Left cardiac atrium (tissue), 4 donors: ENCODE results near the gene ARMH1. TPM values are rescaled to one million over a fixed set of nuclear protein-coding genes. Genes with fewer than 3 reads are reported as not detected.

Source experiments
- ATAC-seq, 2 donors: fragments of 200-7000 bp; cut with Tn5 transposase; one replicate each; pipeline ENCODE4 v1.9.1; 2020; ENCODE audit warnings: mild to moderate bottlenecking in 2 of 2, moderate library complexity in 2 of 2
- DNase-seq: peaks from one replicate; pipeline ENCODE4 v3.0.0-alpha.2; 2020
- intact Hi-C, 2 donors: fragments of 100-400 bp; cut with DNase I; formaldehyde crosslinking; loops; one replicate each; pipeline versions ENCODE4 v1.14.1 to v1.15.1; 2022 to 2023
- long read RNA-seq: library from polyadenylated mRNA; unstranded; transcript quantifications from one replicate; pipeline ENCODE4 v2.0.0, GENCODE V29; 2021
- total RNA-seq, 2 donors: library from RNA; stranded (reverse); fragmentation: NEBNext Ultra II Directional; extraction: Animal tissue kit (Norgen Biotek cat#: 25700); gene quantifications; one replicate each; pipeline ENCODE4 v1.2.1, GENCODE V29; 2021
- donor health status: DM: no; HTN: yes; CAD: no.
- donor health status: DM: no; HTN: yes; CAD: no; lungs with severe emphysema.
- donor health status: DM: yes; HTN: yes; CAD: no.
- donor health status: Dilated cardiomyopathy.

The ARMH1 gene
- total RNA-seq, result 1 to 10 TPM in 1 of 2 donors, under 1 TPM in 1; 0.16 to 1.2 TPM
- long read RNA-seq, result 0 reads

DNA sequence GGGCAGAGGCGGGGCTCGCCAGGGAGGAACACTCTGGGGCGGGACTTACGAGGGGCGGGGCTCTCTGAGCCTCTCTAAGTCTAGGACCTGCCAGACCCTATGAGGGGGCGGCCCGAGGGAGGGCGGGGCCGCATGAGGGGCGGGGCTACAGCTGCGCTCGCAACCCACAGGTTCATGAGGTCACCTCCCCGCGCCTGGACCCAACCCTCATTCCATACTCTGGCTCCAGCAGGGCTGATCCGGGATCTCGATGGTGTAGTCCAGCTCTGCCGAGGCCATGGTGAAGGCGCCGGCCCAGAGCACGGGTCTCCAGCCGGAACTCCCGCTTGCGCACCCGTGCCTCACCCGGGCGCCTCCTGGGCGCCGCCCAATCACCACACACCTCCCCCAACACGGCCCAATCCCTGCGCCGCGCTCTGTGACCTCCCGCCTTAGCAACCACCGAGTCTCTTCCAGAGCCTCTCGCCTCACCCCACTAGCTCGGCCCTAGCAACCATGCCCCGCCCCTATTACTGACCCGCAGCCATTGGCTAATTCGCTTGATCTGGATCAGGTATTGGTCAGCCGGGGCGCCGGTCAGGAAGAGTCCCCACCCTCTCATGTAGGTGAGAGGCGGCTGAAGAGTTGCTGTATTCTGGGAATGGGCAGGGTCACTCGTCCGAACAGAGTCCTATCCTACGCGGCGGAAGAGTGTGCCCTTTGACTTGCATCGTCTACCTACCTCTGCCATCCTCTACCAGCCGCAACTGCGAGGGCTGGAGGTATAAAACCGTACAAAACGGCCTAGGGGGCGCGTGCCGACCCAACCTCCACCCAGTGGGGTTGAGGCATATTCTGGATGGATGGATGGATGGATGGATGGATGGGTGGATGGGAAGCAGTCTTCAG is at the start of gene ARMH1, which contains the start of gene TMEM53:
TSS of gene ARMH1 (plus strand) at position 602 of the 888 bp plus-strand sequence. CDS start 14,984 bp downstream, outside the sequence.
TSS of gene TMEM53 (minus strand) at position 369 of the 888 bp plus-strand sequence. CDS start at position 279, 90 bp downstream.
- ATAC-seq, result peak; percentile 98
- peak; percentile 100 for DNase-seq
- intact Hi-C loops, result no loop called here

DNA sequence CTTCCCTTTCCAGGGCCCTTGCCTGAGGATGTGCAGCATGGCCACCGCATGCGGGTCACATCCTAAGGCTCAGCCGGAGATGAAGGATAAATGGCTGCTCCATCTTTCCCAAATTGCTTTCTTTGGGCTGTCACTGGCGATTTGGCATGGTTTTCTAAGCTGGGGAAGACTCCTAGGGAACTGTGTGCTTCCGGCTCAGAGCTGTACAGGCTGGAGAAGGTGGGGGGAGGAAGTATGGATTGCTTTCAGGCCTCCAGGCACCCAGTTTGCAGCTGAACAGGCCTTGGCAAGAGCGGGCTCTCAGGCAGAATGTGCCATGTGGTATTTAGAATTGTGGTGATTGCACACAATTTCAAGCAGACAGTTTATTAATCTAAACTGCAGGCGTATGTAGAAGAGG is 49.2 kb upstream of the ARMH1 start:
- no peak for DNase-seq
- intact Hi-C loops, result no loop called here
- no peak for ATAC-seq

DNA sequence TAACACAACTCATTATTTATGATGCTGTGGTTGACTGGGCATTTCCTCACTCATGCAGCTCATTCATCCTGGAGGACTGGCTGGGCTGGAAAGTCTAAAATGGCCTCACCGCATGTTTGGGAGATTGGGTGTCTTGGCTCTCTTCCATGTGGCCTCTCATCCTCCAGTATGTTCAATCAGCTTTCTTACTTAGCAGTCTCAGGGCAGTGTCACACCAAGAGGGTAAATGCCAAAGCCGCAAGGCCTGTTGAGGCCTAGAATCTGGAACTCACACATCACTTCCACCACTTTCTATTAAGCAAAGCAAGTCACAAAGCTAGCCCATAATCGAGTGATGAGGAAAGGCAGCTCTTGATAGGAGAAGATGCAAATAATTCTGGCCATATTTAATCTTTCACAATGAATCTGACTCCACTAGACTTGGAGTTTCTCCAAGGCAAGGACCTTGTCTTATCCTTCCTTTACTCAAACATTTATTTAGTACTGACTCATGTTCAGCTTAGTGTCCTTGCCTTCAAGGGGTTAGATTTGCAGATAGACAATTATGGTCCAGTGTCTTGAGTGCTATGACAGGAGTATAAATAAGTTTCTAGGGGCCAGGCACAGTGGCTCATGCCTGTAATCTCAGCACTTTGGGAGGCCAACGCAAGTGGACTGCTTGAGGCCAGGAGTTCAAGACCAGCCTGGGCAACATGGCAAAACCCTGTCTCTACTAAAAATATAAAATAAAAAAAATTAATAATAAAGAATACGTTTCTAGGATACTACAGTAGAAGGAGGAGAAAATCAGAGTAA is 45.4 kb upstream of the ARMH1 start:
- intact Hi-C loops, result no loop called here
- ATAC-seq (no peak), DNase-seq (no peak)

DNA sequence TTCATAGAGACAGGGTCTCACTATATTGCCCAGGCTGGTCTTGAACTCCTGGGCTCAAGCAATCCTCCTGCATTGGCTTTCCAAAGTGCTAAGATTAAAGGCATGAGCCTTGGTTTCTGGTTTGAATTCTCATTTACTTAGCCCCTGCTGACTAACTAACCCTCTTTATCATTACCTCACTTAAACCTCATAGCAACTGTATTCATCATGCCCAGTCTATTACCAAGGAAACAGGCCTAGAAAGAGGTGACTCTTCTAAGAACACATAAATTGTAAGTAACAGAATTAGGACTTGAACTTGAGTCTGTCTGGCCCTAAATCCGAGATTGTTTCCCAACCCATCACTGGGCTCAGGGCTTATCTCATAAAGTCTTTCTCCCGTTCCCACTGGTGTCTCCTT is 44.4 kb upstream of the ARMH1 start:
- ATAC-seq (no peak), DNase-seq (no peak)
- intact Hi-C loops, result no loop called here

DNA sequence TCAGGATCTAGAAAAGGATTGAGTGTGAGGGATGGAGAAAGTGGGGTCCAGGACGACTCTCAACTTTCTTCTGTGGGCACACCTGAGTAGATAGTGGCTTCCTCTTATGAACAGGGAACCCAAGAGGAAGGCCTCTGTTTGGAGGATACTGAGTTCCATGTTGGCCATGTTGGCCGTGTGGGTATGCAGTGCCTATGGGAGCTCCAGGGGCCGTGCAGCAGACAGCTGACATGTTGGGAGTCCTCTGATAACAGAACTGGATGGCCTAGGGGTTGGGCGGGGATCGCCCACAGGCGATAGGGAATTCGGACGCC is 43.2 kb upstream of the ARMH1 start:
- ATAC-seq (no peak), DNase-seq (no peak)
- intact Hi-C loops, result no loop called here

DNA sequence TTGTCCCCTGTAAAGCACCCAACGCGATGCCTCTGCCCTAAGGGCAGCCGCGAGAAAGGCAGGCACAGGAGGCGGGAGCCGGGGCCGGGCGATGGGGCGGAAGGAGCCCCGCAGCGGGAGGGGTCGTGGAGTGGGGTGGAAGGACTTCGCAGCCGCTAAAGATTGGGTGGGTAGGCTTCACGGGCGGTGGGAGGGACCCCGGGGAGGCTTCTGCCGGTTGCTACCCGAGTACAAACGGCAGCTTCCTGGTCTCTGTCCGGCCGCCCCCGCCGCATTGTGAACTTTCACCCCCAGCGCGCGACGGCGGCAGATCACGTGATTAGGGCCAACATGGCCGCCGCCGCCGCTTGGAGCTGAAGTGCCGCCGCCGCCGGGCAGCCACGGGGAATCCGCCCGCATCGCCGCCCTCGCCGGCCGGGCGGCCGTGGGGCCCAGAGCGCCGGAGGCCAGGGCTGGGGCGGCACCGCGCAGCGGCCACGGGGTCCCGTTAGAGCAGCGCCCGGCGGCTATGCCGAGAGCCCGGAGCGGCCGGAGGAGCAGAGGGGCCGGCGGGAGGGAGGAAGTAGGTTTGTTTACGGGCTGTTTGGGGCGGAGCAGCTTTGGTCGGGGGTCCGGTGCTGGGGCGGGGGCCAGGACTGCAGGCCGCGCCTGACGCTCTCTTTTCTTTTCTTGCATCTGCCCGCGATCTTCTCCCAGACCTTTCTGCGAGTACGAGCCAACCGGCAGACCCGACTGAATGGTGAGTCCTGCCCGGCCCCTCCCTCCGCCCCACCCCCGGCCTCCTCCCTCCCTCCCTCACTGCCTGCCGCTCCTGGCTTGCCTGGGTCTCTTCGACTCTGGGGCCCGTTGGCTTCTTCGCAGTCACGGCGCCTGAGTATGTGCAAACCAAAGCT is 42.6 kb upstream of the ARMH1 start:
- intact Hi-C loops, result no loop called here
- DNase-seq (peak; percentile 93), ATAC-seq (peak; percentile 90 to 94)

DNA sequence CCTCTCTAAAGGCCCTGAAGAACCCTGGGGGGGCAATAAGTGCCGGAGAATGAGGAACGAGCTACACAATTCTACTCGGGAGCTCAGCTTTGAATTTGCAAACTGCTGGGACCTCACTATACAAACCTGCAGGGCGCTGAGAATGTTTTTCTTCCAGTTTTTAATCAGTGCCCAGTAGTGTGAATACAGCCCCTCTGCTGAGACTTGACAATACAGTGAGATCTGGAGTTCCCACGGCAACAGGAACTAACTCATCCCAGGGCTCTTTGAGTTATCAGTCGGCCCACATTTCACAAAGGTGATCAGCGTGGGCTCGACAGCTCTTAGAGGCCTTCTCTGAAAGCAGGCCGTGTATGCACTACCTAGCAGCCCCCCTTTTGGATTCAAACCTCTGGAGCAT is 41.9 kb upstream of the ARMH1 start:
- intact Hi-C loops, result no loop called here
- no peak for DNase-seq
- ATAC-seq, result peak in 1 of 2 donors; percentile 2

DNA sequence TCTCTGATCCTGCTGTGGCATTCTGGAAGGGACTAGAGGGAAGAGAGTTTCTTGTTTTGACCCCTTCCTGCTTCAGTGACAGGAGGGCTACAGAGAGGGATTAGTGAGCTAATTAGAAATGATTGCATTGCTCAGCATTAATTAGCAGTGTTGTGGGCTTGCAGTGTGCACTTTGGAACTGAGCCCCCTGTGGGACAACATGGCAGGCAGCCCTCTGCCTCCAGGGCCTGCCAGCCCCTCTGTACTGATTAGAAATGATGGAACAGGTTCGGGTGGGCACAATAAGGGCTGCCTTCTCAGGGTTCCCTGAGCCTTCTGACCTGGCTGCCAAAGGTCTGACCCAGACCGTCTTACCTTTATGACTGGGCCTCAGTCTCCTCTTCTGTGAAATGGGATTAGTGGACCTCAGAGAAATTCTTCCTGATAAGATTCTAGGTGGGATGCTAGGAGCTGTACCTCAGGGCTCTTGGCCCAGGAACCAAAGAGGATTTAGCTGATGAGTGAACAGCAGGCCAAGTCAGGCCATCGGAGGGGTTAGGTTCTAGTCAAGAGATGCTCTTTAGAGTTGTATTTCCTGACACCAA is 39.8 kb upstream of the ARMH1 start:
- ATAC-seq, result no peak
- no peak for DNase-seq
- intact Hi-C loops, result no loop called here

DNA sequence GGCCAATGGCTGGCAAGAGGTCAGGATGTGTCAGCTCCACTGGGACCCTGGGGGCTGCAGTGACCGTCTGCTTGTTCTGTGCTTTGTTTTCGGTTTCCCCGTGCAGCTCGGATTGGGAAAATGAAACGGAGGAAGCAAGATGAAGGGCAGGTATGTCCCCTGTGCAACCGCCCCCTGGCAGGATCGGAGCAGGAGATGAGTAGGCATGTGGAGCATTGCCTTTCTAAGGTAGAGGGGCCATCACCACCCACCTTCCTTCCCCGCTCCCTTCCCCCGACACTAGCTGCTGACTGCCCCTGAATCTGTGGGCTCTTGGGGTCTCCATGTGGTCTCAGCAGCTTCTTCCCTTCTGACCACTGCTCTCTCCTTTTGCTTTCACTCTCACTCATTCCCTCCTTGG is 39.1 kb upstream of the ARMH1 start:
- intact Hi-C loops, result no loop called here
- DNase-seq (no peak), ATAC-seq (no peak)

DNA sequence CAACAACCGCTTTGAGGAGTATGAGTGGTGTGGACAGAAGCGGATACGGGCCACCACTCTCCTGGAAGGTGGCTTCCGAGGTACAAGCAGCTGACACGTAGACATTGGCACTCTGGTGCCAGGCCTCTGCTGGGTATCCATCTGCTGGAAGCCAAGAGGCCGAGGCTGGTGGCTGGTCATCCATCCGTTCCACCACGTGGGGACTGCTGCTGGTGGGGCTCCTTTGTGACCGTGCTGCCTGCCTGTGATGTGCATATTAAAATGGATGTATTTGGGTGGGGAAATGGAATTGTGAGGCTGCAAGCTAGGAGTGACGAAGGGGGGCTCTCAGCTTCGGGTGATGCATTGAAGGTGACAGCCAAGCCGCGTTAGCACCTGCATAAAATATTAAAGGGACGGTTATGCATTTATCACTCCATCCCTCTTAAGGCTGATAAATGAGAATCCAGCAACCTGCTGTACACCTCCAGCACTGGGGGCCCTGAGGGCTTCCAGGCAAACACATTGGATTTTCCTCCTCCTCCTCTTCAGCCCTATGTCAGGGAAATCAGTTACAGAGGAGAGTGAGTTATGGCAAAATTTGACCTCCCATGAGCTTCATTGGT is 38.3 kb upstream of the ARMH1 start:
- intact Hi-C loops, result no loop called here
- DNase-seq, result no peak
- ATAC-seq, result no peak

DNA sequence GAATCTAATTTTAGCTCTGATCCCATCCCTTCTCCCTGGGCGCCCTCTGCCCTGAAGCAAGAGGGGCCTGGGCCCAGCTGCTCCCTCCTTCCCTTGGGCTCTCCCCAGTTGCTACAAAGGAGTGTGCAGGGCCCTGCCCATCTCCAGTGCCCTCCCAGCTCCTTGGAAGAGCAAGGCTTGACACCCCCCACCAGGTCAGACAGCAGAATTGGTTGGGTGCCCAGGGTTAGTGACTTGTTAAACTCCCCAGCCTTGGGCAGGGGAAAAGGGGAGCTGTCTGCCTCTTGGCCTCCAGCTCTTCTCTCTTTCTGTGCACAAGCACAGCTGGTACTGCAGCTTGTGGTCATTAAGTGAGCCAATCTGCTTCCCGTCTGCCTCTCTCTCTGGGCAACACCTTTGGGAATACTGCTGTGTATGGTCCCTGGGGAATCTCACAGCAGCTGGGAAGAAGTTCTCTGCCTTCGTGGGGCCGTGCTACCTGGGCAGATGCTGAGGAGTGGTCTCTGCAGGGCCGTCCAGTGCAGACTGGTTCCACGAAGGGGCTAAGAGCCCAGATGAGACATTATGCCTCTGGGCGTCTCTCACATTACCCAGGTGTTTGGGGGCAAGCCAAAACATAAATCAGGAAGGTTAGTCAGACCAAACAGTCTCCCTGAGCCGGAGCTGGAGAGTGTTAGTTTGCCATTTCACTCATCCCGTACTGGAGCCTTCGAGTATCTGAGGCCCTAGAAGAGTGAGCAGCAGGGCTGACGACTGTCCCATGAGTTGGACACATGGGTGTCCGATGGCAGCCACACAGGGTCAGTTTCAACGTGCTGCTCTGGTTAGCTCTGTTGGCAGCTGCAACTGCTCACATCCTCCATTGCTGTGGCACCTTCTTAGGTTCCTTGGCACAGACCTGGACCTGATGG is 37.6 kb upstream of the ARMH1 start:
- ATAC-seq (peak in 1 of 2 donors; percentile 12), DNase-seq (no peak)
- intact Hi-C loops, result no loop called here

DNA sequence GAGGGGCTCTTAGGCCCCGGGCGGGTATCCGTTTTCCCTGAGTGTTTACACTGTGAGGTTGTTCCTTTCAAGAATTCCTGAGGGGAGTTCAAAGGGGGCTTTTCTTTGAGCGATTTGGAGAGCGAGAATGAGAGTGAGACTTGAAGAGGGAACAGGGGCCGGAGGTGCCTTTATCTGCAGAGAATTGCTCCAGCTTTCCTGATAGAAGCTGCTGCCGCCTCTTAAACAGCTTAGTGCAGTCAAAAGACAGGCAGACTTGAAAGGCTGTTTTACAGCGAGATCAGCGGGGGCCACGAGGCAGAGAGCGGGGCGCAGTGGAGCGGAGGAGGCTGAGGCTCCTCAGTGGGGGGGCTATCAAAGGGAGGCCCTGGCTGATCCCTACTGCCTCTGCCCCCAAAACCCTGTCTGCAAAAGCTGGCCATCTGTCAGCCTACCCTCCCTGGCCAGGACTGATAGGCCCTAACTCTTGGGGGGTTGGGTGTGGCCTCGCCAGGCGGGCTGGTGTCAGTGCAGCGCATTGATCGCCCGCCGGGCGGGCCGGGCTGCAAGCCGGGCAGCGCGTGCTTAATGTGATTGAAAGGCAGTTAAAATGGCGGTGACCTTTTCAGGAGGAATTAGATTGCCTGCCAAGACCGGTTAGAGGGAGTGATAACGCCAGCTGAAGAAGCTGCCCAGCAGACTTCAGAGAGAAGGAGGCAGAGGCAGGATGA is 36.7 kb upstream of the ARMH1 start:
- ATAC-seq, result peak; percentile 24 to 51
- intact Hi-C loops, result no loop called here

DNA sequence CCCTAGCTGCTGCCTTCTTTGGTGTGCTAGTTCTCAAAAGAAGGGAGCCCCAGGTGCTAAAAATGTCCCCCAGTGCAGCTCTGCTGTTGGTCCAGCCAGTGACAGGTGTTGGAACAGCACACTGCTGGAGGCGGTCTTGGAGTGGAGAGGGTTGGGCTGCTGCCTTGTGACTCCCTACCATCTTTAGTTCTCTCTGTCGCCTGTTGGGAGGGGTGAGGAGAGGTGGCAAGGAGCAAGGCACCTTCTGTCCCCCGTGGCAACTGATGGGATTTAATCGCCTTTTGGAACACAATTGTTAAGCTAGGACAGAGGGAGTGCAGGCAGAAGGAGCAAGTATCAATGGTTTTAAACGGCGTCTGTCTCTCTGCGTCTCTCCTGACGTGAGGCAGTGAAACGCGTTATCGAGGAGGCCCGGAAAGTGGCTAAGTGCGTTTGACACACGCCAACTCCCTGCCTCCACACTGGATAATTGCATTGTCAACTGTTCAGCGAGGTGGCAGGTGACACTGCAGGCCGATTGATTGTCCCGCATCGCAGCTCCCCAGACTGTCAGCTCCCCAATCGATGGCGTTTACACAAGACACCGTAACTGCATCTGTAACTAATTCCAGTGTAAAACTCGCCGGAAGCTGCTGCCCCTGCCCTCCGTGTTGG is 34.2 kb upstream of the ARMH1 start:
- DNase-seq (no peak), ATAC-seq (peak; percentile 57 to 58)
- intact Hi-C loops, result no loop called here

More for the DNA sequence above, 36.7 kb upstream of the ARMH1 start:
- no peak for DNase-seq

DNA sequence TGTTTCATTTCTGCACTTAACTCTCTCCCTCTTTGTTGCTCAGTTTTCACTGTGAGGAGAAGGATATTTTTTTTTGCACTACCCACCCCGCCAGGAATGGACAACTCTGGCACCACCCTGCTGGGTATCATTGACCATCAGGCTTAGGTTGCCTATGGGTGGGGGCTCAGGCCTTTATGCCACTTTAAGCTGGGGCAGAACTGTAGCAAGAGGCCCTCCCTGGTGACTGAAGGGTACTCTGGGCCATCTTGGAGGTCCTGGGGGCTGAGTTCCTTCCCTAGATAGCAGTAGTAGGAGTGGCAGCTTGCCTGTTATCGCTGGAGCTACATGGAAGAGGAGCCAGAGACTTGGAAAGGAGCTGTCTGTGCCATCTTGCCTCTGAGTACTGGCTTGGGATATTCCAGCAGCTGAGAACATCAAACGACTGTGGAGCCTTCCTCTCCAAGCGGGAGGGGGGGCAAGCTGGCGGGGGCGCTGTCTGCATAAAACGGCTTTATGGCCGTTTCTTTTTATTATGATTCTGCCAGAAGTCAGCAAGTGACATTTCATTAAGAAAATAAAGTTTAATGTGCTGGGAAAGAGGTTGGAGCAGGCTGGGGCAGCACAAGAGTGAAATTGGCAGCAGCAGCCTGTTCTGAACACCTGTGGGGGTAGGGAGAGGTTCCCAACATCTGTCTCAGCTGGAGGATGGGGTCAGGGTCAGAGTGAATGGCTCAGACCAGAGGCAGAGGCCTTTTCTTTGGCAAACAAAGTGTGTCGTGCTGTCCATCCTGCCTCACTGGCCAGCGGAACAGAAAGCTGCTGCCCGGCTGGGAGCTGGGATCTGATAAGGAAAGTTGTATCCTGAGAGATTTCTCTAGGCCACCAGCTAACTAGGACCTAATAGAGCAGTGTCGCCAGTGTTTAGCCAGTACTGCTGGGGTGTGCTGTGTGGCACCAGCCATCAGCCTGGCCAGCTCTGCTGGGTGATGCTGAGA is 33.1 kb upstream of the ARMH1 start:
- ATAC-seq (no peak), DNase-seq (no peak)
- intact Hi-C loops, result no loop called here

DNA sequence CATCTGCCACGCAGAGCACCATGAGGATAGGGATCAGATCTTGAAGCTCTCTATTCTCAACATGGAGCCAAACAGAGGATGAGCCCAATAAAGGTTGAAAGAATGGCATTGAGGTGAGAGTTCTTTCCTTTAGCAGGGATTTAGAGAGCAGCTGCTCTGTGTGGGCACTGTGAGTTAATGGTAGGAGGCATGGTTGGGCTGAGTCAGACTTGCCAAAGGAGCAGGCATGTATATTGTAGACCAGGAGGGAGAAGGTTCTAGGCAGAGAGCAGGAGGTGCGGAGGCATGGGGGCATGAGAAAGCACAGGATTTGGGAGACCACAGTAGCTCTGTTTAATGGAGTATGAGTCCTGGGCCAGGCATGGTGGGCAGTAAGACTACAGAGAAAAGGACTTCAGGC is 32.3 kb upstream of the ARMH1 start:
- intact Hi-C loops, result no loop called here
- ATAC-seq, result no peak
- DNase-seq, result no peak
